ENCODE measurements around the gene KCNG4.

The KCNG4 gene

DNA sequence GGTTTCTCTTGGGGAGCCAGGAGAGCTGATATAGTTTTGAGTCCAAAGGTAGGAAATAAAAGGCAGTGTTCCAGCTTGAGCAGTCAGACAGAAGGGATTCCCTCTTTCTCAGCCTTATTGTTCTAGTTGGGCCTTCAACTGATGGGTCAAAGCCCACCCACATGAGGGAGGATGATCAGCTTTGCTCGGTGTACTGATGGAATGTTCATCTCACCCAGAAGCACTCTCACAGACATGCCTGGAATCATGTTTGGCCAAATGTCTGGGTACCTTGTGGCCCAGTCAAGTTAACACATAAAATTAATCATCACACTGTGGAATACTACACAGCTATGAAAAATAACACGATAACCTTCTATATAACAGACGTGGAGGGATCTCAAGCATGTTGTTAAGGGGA is 23.1 kb upstream of the KCNG4 start:
- no peak for DNase-seq

DNA sequence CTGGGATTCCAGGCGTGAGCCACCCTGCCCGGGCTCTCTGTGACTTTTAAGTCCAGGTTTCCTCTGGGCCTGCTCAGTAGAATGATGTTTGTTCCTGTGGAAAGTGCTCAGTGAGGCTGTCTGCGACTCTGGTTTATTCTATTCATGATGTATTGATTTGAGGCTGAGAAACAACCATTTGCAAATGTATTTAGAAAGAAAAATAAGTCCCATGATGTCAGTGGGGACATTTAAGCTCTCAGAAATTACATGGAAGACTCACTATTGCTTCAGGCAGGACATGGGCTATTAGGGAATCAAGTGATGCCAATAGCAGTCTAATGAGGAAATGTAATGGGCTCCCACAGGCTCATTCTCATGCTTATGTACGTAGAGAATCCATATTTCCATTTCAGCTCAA is 22.2 kb upstream of the KCNG4 start:
- DNase-seq: no peak

DNA sequence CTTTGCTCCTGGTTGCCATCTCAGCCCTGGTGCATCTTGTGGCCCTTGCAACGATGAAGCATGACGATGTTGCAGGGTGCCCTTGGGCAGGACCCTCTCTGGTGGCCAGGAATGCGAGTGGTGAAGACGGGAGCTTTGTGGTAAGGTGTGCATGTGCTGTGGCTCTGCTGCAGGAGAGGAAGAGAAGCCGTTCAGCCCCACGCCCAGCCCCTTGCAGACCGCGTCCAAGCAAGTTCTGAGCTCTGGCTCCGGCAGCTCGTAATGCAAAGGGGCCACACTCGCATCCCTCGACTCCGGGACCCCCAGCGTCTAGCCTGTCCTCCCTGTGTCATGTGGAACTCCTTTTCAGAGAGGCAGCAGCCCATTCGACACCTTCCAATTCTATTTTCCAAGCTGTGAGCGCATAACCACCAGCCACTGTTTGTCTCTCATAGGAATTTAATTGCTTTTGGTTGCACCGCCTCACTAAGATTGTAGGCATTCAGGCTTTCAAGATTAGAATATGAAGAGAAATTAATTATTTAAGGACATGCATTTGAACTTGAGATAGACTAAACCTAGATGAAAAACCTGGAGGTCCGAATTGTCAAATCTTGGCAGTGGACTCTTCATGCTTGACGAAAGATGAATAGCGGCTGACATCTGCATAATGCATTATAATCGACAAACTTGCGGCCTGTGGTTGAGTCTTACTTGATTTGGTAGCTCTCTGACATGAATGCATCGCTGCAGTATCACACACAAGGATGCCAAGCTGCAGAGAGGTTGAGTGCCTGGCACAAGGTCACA is 21.1 kb upstream of the KCNG4 start:
- DNase-seq: no peak

DNA sequence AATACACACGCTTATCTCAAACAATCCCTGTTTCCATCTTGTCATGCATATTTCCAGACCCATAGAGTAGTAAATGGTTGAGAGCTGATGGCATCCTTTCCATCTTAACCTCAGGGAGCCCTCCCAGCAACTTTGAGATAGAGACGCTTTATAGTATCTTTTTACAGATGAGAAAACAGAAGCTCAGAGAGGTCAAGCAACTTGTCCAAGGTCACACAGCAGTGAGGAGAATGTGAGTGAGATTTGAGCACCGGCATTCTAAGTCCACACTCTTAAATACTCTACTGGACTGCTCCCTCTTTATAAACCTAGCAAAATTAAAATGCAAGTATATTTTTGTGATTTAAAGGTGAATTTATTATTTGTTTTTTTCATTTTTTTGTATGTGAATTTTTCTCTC is 19.9 kb upstream of the KCNG4 start:
- no peak for DNase-seq

DNA sequence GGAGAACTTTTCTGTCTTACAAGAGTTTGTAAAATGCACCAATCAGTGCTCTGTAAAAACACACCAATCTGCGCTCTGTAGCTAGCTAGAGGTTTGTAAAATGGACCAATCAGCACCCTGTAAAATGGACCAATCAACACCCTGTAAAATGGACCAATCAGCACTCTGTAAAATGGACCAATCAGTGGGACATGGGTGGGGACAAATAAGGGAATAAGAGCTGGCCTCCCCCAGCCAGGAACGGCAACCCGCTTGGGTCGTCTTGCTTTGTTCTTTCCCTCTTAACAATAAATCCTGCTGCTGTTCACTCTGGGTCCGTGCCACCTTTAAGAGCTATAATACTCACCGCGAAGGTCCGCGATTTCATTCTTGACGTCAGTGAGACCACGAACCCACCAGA is 18.5 kb upstream of the KCNG4 start:
- no peak for DNase-seq

DNA sequence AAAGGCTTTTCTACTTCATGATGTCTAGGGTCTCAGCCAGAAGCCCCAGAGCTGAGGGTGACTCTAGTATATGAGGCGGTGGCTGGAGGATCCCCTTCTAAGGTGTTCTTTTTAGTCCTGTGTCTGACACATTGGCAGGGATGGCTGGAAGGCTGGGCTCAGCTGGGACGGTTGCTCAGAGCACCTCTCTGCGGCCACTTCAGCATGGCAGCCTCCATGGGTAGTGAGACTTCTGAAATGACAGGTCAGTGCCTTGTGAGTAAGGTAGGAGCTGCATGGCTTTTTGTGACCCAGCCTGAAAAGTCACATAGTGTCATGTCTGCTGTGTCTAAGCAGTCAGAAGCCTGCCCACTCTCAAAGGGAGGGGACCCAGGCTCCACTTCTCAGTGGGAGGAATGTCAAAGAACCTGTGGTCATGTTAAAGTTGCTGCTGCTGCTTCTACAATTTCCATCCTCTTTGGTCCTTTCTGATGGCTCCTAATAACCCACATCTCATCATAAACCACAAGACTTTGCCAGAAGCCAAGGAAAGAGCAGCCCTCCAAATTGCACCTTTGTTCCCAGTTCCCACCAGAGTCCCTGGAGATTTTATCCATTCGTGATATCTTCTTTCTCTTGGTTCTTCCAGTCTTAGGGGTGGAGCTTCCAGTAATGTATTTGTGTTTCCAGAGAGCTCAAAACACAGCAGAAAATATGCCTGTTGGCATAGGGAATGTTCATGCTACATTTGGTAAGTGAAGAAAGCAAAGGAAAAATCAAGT is 15.4 kb upstream of the KCNG4 start:
- DNase-seq: no peak

DNA sequence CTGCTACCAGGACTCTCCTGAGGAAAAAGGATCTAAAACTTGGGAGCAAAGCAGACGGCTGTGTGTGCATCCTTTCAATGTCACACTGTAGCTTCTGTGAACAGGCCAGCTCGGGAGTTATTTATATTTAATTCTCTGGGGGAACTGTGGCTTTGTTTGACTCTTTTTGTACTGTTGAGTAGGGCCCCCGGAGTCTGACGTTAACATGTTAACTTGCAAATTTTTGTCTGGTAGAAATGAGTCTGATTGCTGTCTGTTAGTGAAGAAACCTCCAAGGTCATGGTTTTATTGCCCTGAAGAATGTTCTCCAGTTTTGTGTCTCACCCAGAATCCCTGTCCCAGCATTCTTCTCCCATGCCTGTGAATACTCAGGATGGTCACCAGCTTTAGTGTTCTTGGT is 14.2 kb upstream of the KCNG4 start:
- no peak for DNase-seq

DNA sequence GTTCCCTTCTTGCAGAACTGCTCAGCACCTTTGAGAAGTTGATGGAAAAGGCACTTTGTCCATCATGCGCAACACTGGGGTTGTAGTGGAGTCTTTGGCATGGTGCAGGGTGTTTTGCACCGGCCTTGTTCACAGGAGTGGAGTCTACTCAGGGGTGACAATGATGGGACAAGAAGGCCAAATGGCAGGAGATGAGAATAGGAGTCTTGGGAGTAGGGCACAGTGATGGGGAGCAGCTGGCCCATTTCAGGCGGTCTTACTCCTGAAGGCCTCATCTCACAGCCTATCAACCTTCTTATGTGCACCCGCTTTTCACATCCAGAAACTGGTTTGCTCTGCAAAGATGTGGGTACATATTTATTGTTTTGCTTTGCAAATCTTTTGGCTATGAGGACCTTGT is 13.4 kb upstream of the KCNG4 start:
- no peak for DNase-seq

DNA sequence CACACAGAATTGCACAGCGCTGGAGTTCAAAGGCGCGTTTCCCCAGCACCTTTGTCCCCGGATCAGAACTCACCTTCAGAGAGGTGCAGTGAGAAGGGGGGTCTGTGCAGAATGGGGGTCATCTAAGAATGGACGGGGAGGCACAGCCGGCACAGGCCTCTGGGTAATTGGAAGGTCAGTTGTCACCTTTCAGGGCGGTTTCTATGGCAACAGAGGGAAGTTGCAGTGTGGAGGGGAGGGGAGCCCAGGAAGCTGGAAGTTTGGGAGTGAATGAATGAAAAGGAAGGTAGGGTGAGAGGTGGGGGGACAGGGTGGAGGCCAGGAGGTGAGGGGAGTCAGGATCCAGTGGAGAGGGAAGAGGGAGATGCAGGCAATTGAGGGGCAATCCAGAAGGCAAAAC is 12.4 kb upstream of the KCNG4 start:
- DNase-seq: no peak

DNA sequence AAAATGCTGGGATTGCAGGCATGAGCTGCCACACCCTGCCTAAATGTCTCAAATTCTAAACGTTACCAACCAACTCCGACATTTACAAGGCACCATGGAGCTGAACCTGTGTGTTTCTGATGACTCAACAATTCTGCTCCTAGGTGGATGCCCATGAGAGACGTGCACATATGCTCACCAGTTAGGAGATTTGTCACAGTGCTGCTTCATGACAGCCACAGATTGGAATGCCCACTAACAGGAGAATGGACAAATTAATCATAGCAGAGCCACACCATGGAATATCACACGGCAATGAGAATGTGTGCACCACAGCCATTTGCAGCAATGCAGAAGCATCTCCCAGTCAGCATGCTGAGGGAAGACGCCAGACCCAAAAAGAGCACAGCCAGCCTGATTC is 8.0 kb upstream of the KCNG4 start:
- DNase-seq: no peak

DNA sequence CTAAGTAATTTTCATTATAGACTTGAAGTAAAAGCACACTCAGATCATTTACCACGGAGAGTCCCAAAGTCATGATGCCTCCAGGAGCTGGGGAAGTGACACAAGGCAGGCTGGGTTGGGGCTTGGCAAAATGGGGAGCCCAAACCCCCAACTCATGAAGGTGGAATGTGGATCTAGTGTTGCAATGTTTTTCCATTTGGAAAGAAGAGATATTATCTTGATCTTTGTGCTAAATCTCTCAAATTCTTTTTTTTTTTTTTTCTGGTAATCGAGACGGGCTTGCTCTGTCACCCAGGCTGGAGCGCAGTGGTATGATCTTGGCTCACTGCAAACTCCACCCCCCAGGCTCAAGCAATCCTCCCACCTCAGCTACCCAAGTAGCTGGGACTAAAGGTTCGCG is 7.5 kb upstream of the KCNG4 start:
- DNase-seq: no peak

DNA sequence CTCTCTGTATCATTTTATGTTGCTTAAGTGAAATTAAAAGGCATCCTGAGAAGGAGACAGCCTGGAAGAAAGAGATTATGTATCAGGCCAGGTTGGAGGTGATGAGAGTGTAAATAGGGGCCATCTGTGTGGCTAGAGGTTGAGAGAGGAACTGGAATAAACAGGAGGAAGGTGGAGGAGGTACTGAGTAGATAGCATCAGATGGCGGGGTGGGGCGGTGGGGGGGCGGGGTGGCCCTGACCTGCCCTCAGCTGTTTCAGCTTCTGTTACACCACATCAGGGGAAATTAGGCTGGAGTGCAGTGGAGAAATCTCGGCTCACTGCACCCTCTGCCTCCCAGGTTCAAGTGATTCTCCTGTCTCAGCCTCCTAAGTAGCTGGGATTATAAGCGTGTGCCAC is 6.9 kb upstream of the KCNG4 start:
- DNase-seq: no peak

DNA sequence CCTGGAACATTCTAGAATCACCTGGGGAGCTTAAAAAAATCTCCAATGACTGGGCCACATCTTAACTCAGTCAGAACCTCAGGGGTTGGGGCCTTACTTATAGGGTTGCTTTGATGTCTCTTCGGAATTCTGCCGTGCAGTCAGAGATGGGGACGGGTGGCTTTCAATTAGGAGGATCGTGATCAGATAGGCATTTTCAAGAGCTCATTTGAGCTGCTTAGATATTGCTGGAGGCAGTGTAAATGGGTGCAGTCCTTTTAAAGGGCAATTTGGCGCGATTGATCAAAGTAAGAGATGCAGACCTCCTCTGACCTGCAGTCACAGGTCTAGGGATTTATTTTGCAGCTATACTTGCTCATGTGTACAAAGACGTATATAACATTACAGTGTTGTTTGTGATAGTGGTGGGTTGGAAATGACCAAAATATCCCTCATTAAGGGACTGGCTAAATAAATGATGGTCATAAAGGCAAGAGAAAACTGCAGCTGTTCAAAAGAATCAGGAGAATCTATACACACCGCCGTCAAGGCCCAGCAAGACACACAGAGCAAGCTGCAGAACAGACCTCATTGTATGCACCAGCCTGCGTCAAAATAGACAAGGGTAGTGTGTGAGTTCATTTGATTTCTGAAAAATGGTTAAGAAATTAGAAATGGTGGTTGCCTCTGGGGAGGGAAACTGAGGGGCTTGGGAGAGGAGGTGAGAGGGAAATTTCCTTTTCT is 6.3 kb upstream of the KCNG4 start:
- DNase-seq: no peak

DNA sequence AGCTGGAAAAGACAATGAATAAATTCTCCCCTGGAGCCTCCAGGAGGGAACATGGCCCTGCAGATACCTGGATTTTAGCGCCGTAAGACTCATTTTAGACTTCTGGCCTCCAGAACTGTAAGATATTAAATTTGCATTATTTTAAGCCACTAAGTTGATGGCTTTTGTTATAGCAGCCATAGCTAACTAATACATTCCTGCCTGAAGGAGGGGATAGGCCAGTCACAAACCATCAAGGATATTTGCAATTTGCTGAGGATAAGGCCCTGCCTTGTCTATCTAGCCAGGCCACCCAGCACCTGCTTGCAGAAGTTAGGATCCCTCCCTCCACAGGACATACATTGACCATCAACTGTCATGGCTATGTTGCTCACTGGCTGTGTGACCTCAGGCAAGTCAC is 4.9 kb upstream of the KCNG4 start:
- DNase-seq: no peak

DNA sequence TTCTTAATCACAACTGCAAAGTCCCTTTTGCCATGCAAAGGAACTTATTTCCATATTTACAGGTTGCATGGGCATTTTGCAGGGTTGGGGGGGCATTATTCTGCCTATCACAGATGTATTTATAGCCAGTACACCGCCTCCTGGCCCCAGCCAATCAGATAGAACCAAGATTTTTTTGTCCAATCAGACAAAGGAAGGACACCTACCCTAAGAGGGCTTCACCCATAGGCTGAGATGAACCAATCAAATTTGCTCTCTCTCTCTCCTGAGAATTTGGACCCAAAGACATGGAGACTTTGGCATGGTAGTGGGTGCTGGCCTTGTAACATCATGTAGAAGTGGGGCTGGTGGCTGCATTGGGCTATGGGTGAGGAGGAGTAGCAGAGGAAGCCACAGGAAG is 3.9 kb upstream of the KCNG4 start:
- DNase-seq: no peak

DNA sequence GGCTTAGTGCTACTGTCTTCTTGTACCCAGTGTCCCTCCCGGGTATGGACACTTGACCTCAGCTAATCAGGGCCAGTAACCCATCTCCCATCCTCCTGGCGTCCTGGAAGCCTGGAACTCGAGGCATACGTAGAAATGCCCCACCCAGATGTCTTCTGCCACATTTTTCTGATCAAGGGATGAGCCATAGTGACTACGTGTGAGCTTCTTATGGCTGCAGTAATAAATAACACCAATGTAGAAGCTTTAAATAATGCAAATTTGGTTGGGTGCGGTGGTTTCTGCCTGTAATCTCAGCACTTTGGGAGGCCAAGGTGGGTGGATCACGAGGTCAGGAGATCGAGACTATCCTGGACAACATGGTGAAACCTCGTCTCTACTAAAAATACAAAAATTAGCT is 3.0 kb upstream of the KCNG4 start:
- no peak for DNase-seq

DNA sequence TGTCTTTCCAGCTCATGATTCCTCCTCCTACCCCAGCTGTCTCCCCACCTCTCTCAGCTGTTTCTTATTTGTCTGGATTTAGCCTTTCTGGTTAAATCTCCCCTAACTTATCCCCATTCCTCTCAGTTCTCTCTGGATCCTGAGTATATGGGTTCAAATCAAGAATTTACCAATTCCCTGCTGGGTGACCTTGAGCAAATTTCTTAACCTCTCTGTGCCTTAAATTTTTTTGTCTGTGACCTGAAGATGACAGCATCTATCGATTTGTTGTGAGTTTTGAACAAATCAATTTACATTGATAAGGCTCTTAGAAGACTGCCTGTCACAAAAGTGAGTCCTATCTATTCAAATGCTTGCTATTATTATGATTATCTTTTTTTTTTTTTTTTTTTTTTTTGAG is 2.0 kb upstream of the KCNG4 start:
- no peak for DNase-seq

DNA sequence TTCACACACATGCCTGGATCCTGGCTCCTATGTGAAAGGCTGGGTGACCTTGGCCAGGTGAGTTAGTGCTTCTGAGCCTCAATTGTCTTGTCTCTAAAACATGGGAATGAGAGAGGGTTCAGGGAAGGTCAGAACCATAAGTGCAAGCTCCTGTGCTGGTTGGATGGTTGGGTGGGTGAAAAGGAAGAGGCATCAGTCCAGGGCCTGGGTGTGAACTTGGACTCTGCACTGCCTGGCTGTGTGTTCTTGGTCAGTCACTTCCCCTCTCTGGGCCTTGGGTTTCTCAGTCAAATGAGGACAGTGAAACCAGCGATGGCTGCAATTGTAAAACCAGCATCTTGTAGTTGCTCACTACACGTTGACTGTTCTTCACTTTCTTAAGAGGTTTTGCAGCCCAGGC is 643 bp upstream of the KCNG4 start:
- DNase-seq: no peak

DNA sequence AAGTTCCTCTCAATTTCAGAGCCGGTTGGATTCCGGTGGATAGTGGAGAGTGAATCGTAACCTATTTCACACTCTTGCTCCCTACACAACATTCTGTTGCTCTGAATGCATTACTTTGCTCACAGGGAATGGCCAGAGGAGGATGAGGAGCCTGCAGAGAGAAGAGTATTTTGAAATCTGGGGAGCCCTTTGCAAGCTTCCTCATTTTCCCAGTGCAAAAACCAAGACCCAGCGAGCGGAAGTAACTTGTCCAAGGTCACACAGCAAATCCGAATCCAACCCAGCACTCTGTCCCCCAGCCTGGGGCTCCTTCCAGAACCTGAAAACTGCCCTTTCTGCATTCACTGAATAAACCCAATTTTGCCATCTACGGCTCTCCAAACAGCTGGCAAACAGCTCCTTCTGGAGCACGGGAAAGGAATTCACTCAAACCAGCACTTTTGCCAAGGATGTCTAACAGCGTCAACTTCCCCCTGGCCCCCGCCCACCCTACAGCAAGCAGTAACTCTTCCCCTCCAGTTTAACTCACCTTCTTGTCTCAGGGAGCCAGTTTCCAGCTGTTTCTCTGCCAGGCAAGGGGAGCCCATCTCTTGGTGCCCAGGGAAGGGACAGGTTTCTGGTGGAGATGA is 557 bp downstream of the KCNG4 start:
- no peak for DNase-seq

DNA sequence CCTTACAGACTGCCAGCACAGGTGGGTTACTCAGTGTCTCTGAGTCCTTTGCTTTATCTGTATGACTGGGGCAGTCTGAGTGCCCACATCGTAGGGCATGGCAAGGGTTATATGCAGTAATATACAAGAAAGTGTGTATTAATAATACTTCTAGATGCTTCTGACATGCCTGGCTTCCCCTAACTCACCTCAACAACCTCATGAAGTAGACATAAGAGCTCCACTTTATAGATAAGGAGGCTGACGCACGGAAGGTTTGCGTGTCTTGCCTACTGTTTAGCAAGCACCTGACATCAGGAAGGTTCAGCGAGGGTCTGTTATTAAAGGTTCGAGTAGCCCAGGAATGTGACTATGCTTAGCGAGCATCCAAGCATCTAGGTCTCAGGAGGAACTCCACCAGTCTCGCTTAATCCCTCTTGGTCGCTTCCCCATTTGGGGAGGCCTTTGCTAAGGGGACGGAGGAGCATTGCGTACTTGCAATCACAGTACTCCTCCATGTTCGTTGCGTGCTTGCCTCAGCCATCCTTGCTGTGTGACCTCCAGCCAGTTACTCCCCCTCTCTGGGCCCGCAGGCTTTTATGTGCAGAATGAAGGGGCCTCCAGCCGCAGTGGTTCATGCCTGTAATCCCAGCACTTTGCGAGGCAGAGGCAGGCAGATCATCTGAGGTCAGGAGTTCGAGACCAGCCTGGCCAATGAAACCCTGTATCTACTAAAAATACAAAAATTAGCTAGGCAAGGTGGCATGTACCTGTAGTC is 1.6 kb downstream of the KCNG4 start:
- no peak for DNase-seq

DNA sequence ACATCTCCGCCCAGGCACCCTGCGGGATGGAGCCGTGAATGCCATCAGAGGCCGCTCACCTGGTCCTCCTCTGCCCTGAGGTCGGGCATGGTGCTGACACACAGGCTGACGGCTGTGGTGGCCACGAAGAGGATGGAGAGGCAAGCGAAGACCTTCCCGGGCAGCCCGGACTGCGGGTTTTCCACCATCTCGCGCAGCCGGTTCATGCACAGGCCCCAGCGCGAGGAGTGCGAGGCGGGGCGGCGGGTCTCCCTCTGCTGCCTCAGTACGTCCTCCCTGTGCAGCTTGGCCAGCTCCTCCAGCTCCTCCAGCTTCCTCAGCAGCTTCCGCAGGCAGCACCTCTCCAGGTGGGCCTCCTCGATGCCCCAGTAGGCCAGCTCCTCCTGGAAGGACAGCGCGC is 3.1 kb downstream of the KCNG4 start:
- DNase-seq: no peak

DNA sequence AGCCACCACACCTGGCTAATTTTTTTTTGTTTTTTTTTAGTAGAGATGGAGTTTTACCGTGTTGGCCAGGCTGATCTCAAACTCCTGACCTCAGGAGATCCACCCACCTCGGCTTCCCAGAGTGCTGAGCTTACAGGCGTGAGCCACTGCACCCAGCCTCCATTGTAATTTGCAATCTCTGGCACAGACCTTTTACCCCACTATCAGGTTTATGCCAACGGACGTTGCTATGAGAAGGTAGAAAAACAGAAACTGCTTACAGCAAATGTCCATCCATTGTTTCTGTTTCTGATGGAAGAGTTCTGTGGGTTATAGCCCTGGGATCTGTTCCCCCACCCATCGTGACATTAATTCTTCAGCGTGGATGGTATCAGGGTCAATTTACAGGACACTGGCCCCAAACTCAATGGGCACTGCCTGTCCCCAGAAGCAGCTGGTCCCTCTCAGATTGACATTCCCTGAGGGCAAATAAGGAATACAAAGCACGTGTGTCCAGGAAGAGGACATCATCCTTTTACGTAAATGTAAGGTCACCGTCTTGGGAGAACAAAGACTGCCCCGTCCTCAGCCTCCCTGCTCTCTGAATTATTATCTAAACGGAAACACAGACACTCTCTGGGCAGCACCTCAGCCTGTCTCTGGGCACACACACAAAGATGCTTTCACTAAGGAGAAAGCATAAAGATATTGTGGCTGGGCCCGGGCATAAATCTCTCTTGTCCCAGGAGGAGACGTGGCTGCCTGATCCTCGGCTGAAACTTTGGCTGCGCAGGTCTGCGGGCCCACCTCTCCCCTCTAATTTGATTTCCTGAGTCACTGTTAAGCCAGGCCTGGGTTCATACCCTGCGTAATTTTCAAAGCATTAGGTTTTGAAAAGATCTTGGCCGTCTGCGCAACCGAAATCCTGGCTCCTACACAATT is 5.2 kb downstream of the KCNG4 start:
- DNase-seq: no peak
